ENCODE measurements around the gene SETD6.

DNA sequence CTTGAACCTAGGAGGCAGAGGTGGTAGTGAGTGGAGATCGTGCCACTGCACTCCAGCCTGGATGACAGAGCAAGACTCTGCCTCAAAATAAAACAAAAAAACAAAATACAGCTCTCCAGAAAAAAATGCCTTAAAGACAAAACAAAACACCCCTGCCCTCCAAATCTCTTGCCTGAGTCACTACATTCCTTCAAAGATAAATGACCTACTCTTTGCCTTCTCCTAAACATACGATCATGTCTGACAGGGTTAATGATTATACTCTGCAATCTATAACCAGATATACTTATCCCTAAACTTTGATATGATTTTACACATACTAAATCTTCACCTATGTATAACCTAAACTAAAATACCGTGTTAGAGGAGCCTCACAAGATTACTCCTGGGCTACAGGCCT, 1.4 kb upstream of the SETD6 start:
- no peak for TF ChIP-seq POLR2AphosphoS5 (IDR thresholded peaks at IDR 0.05; ENCODE audit: insufficient read depth in 1 of 2, low read depth in 1 of 2)
- no peak for TF ChIP-seq POLR2A (IDR thresholded peaks at IDR 0.05)
- TF ChIP-seq, protein P1, sequence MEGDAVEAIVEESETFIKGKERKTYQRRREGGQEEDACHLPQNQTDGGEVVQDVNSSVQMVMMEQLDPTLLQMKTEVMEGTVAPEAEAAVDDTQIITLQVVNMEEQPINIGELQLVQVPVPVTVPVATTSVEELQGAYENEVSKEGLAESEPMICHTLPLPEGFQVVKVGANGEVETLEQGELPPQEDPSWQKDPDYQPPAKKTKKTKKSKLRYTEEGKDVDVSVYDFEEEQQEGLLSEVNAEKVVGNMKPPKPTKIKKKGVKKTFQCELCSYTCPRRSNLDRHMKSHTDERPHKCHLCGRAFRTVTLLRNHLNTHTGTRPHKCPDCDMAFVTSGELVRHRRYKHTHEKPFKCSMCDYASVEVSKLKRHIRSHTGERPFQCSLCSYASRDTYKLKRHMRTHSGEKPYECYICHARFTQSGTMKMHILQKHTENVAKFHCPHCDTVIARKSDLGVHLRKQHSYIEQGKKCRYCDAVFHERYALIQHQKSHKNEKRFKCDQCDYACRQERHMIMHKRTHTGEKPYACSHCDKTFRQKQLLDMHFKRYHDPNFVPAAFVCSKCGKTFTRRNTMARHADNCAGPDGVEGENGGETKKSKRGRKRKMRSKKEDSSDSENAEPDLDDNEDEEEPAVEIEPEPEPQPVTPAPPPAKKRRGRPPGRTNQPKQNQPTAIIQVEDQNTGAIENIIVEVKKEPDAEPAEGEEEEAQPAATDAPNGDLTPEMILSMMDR (IDR thresholded peaks at IDR 0.05) = no peak
